ENCODE data around the gene CFAP206.

Gene CFAP206

DNA sequence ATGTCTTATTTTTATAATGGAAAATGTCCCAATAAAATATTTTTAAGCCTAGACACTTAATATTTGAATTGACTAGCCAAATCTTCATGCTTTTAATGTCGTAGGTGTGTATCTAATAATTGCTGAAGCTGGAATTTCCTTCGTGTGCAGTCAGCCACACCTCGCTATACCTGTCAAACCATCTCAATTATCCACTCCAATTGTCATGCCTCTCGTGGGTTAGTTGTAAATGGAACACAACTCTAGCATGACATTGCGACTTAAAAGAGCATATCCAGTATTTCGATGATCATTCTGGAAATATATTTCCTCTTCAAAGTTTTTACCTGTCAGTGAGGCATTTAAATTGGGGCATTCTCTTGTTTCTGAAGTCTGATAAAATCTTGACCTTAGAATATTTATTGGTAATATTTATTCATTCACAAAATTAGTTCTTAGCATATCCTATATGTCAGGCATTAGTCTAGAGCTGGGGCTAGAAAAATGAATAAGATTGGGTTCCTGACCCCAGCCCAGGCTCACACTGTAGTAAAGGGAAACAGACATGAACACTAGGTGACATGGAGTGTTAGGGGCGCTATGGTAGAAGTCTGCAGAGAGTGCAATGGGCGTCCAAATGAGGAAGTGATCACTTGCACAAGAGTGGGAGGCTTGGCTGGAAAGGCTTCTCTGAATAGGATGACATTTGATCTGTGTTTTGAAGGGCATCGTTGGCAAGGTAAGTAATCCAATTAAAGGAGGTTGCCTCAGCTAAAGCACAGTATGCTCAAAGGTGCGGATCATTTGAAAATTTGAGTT, 11.0 kb upstream of the CFAP206 start:
- Mint-ChIP-seq H3K4me1 (no peaks in the 10 kb centered on the region), H3K27me3 (no peaks in the 10 kb centered on the region), H3K27ac (no peak overlapping the region), H3K9me3 (no peaks in the 10 kb centered on the region), H3K36me3 (ENCODE audit: low read depth) (no peaks in the 10 kb centered on the region), H3K4me3 (no peak overlapping the region)
- ATAC-seq (no peak), DNase-seq (no peak)

GRCh38 chr6:87397656-87398055, 10.1 kb upstream of the CFAP206 start:
- no peaks in the 10 kb centered on the region for H3K9me3 Mint-ChIP-seq
- no peak for ATAC-seq
- no peak overlapping the region for H3K27ac Mint-ChIP-seq

GRCh38 chr6:87401832-87402231, 5.9 kb upstream of the CFAP206 start:
- Mint-ChIP-seq H3K27me3 (peaks cover 4% of the 10 kb centered on the region), H3K36me3 (ENCODE audit: low read depth) (no peaks in the 10 kb centered on the region), H3K4me1 (no peaks in the 10 kb centered on the region), H3K27ac (no peak overlapping the region), H3K4me3 (no peak overlapping the region), H3K9me3 (no peaks in the 10 kb centered on the region)
- no peak for ATAC-seq
- DNase-seq = no peak

More at GRCh38 chr6:87397656-87398055, 10.1 kb upstream of the CFAP206 start:
- Mint-ChIP-seq H3K36me3 (ENCODE audit: low read depth) (no peaks in the 10 kb centered on the region), H3K4me3 (no peak overlapping the region), H3K4me1 (no peaks in the 10 kb centered on the region), H3K27me3 (no peaks in the 10 kb centered on the region)
- DNase-seq = no peak

DNA sequence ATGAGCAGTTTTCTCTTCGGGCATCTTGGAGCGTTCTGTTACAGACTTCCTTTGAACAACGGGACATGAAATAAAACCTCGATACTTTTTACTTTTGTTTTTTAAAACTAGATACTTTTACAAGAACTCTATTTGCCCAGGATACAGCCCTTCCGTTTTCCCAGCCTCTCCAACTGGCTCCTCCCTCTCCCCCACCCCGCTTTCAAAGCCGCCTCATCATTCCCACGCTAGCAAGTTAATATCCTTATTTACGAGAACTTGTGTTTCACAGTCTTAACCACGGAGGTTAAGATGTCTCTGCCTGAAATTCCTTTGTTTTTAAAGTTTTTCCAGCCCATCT, 241 bp upstream of the CFAP206 start:
- Mint-ChIP-seq H3K4me3 (peak overlapping the region; percentile 83), H3K9me3 (no peaks in the 10 kb centered on the region), H3K36me3 (ENCODE audit: low read depth) (no peaks in the 10 kb centered on the region), H3K4me1 (peaks cover 7% of the 10 kb centered on the region), H3K27me3 (peaks cover 12% of the 10 kb centered on the region), H3K27ac (no peak overlapping the region)
- no peak for DNase-seq
- no peak for ATAC-seq

- H3K9me3 Mint-ChIP-seq = no peaks in the 10 kb centered on the region
- H3K4me3 Mint-ChIP-seq = peak overlapping the region; percentile 83
- H3K27ac Mint-ChIP-seq = peak overlapping the region; percentile 59
- peaks cover 12% of the 10 kb centered on the region for H3K27me3 Mint-ChIP-seq
- H3K36me3 Mint-ChIP-seq (ENCODE audit: low read depth) = no peaks in the 10 kb centered on the region
- peaks cover 7% of the 10 kb centered on the region for H3K4me1 Mint-ChIP-seq
- ATAC-seq (no peak), DNase-seq (no peak)
Measured at GRCh38 chr6:87408721-87409155, 966 bp downstream of the CFAP206 start.

- H3K9me3 Mint-ChIP-seq = no peaks in the 10 kb centered on the region
Measured at GRCh38 chr6:87419266-87419665, 11.5 kb downstream of the CFAP206 start.

GRCh38 chr6:87420360-87420759, 12.6 kb downstream of the CFAP206 start:
- Mint-ChIP-seq H3K27ac (no peak overlapping the region), H3K36me3 (ENCODE audit: low read depth) (no peaks in the 10 kb centered on the region), H3K9me3 (no peaks in the 10 kb centered on the region), H3K4me1 (no peaks in the 10 kb centered on the region), H3K4me3 (no peak overlapping the region), H3K27me3 (no peaks in the 10 kb centered on the region)
- DNase-seq (no peak), ATAC-seq (no peak)

More at GRCh38 chr6:87419266-87419665, 11.5 kb downstream of the CFAP206 start:
- no peak overlapping the region for H3K4me3 Mint-ChIP-seq
- no peaks in the 10 kb centered on the region for H3K4me1 Mint-ChIP-seq
- no peak for ATAC-seq
- no peak for DNase-seq
- no peak overlapping the region for H3K27ac Mint-ChIP-seq
- H3K36me3 Mint-ChIP-seq (ENCODE audit: low read depth) = no peaks in the 10 kb centered on the region
- H3K27me3 Mint-ChIP-seq = no peaks in the 10 kb centered on the region

- ATAC-seq = no peak
- Mint-ChIP-seq H3K27ac (no peak overlapping the region), H3K9me3 (no peaks in the 10 kb centered on the region), H3K4me1 (no peaks in the 10 kb centered on the region), H3K36me3 (ENCODE audit: low read depth) (no peaks in the 10 kb centered on the region), H3K4me3 (no peak overlapping the region), H3K27me3 (no peaks in the 10 kb centered on the region)
- no peak for DNase-seq
Measured at GRCh38 chr6:87421576-87421975, 13.8 kb downstream of the CFAP206 start.

DNA sequence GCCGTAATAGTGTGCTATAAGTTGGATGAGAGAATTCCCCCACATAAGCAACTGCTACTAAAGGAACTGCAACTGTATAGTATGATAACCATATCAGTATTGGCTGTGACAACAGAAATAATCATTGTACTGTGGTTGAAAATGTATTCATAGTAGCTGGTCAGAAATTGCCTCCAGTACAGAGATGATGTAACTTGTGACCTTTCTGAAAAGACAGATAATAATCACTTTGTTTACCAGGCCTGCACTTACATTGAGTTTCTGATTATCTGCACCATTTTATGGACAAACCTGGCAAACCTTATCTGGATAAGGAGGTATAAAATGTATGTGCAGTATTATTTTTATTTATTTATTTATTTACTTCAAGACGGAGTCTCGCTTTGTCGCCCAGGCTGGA, 19.0 kb downstream of the CFAP206 start:
- ATAC-seq (no peak), DNase-seq (no peak)
- Mint-ChIP-seq H3K27me3 (peaks cover 12% of the 10 kb centered on the region), H3K27ac (no peak overlapping the region), H3K4me1 (no peaks in the 10 kb centered on the region), H3K4me3 (no peak overlapping the region), H3K9me3 (no peaks in the 10 kb centered on the region), H3K36me3 (ENCODE audit: low read depth) (no peaks in the 10 kb centered on the region)

- H3K27me3 Mint-ChIP-seq = peaks cover 16% of the 10 kb centered on the region
- no peak overlapping the region for H3K27ac Mint-ChIP-seq
- DNase-seq (no peak), ATAC-seq (no peak)
- no peaks in the 10 kb centered on the region for H3K36me3 Mint-ChIP-seq (ENCODE audit: low read depth)
- no peak overlapping the region for H3K4me3 Mint-ChIP-seq
- no peaks in the 10 kb centered on the region for H3K4me1 Mint-ChIP-seq
- H3K9me3 Mint-ChIP-seq = no peaks in the 10 kb centered on the region
Measured at GRCh38 chr6:87430499-87430898, 22.7 kb downstream of the CFAP206 start.

- no peak for ATAC-seq
- no peak overlapping the region for H3K4me3 Mint-ChIP-seq
- H3K4me1 Mint-ChIP-seq = no peaks in the 10 kb centered on the region
- no peaks in the 10 kb centered on the region for H3K36me3 Mint-ChIP-seq (ENCODE audit: low read depth)
- H3K27me3 Mint-ChIP-seq = peaks cover 16% of the 10 kb centered on the region
- DNase-seq = no peak
- H3K9me3 Mint-ChIP-seq = no peaks in the 10 kb centered on the region
- H3K27ac Mint-ChIP-seq = no peak overlapping the region
Measured at GRCh38 chr6:87431263-87431662, 23.5 kb downstream of the CFAP206 start.

- Mint-ChIP-seq H3K4me3 (no peak overlapping the region), H3K27ac (no peak overlapping the region), H3K4me1 (no peaks in the 10 kb centered on the region), H3K27me3 (peaks cover 8% of the 10 kb centered on the region), H3K36me3 (ENCODE audit: low read depth) (no peaks in the 10 kb centered on the region), H3K9me3 (no peaks in the 10 kb centered on the region)
- ATAC-seq = peak; percentile 43
- DNase-seq = peak; percentile 27
Measured at GRCh38 chr6:87436435-87436834, 28.7 kb downstream of the CFAP206 start.

GRCh38 chr6:87441711-87442110, 33.9 kb downstream of the CFAP206 start:
- H3K36me3 Mint-ChIP-seq (ENCODE audit: low read depth) = no peaks in the 10 kb centered on the region
- DNase-seq (no peak), ATAC-seq (no peak)
- no peaks in the 10 kb centered on the region for H3K9me3 Mint-ChIP-seq
- H3K27me3 Mint-ChIP-seq = peaks cover 6% of the 10 kb centered on the region
- no peaks in the 10 kb centered on the region for H3K4me1 Mint-ChIP-seq
- H3K4me3 Mint-ChIP-seq = no peak overlapping the region
- no peak overlapping the region for H3K27ac Mint-ChIP-seq

DNA sequence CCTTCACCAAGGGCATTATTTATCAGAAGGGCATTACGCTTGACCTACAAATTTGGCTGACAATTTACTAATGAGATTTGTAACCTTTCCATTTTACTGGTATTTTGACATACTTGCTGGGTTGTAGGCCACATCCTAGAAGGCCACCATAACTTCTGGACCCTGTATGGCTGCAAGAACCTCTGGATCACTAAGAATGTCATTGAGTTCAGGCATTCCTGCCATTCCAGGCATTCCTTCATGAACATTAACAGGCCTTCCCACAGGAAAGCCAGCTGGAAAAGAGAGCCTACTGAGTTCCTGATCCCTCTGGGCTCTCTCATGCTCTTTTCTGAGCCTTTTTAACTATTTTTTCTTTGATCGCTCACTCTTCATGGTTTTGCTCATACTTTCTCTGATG, 36.6 kb downstream of the CFAP206 start:
- DNase-seq (no peak), ATAC-seq (no peak)
- H3K4me3 Mint-ChIP-seq = no peak overlapping the region
- H3K4me1 Mint-ChIP-seq = no peaks in the 10 kb centered on the region
- H3K27me3 Mint-ChIP-seq = peaks cover 14% of the 10 kb centered on the region
- no peaks in the 10 kb centered on the region for H3K9me3 Mint-ChIP-seq
- no peak overlapping the region for H3K27ac Mint-ChIP-seq
- no peaks in the 10 kb centered on the region for H3K36me3 Mint-ChIP-seq (ENCODE audit: low read depth)

- Mint-ChIP-seq H3K27me3 (peaks cover 25% of the 10 kb centered on the region), H3K36me3 (ENCODE audit: low read depth) (no peaks in the 10 kb centered on the region)
- ATAC-seq = no peak
Measured at GRCh38 chr6:87465051-87465450, 57.3 kb downstream of the CFAP206 start.

More at GRCh38 chr6:87465051-87465450, 57.3 kb downstream of the CFAP206 start:
- H3K4me3 Mint-ChIP-seq = no peak overlapping the region
- no peak for DNase-seq
- H3K27ac Mint-ChIP-seq = no peak overlapping the region
- peaks cover 7% of the 10 kb centered on the region for H3K9me3 Mint-ChIP-seq
- H3K4me1 Mint-ChIP-seq = no peaks in the 10 kb centered on the region
